ENCODE data around the gene ANKRD11.

- TF ChIP-seq CTCF (IDR thresholded peaks at IDR 0.05; ENCODE audit: low read length) (no peak), EZH2 (optimal IDR thresholded peaks at IDR 0.05; ENCODE audit: low read depth, low read length) (no peak), EZH2phosphoT487 (IDR thresholded peaks at IDR 0.05; ENCODE audit: low read length) (no peak)
These were observed 79.0 kb downstream of the ANKRD11 start for GRCh38 chr16:89411335-89411850.

Measured in MM.1S (cell line).